Epidermal melanocyte (primary cell): ENCODE results near the gene CABP4.
A peak's percentile ranks its signal among the peaks of the same experiment; 100 is the strongest.
"Not testable (repeated sequence)": the region's sequence is repeated elsewhere in the genome, so short reads cannot be mapped to it uniquely, and the experiment has no call there.

ENCODE experiments used
- DNase-seq: peaks from one replicate; pipeline ENCODE4 v3.0.0; 2011; ENCODE audit warnings: low spot score; ENCODE audit not compliant: insufficient read length

Gene CABP4

GRCh38 chr11:67453816-67454732, 1.1 kb upstream of the CABP4 start:
- no peak for DNase-seq

- no peak for DNase-seq
These were observed 1.0 kb downstream of the CABP4 start for GRCh38 chr11:67456068-67456705.

GRCh38 chr11:67457453-67457852, 2.3 kb downstream of the CABP4 start:
- DNase-seq: no peak

GRCh38 chr11:67458266-67458665, 3.1 kb downstream of the CABP4 start:
- DNase-seq: no peak

- no peak for DNase-seq
These were observed 8.0 kb downstream of the CABP4 start for GRCh38 chr11:67463186-67463585.

- no peak for DNase-seq
These were observed 8.7 kb downstream of the CABP4 start for GRCh38 chr11:67463680-67464410.

GRCh38 chr11:67464411-67465188, 9.4 kb downstream of the CABP4 start:
- peak; percentile 78 for DNase-seq

- DNase-seq: no peak
These were observed 10.0 kb downstream of the CABP4 start for GRCh38 chr11:67465189-67465510.

- not testable (repeated sequence) for DNase-seq
These were observed 10.4 kb downstream of the CABP4 start for GRCh38 chr11:67465530-67465929.

GRCh38 chr11:67466367-67466766, 11.2 kb downstream of the CABP4 start:
- DNase-seq: no peak

GRCh38 chr11:67466962-67467771, 12.0 kb downstream of the CABP4 start:
- DNase-seq: no peak

GRCh38 chr11:67468056-67468455, 12.9 kb downstream of the CABP4 start:
- no peak for DNase-seq

GRCh38 chr11:67468456-67468758, 13.3 kb downstream of the CABP4 start:
- DNase-seq: no peak

GRCh38 chr11:67468759-67469507, 13.8 kb downstream of the CABP4 start, which contains the start of gene TMEM134:
TSS of gene TMEM134 (minus strand) at chr11:67469251. CDS start at chr11:67469192, 59 bp downstream.
- DNase-seq: peak; percentile 94

- DNase-seq: no peak
These were observed 14.3 kb downstream of the CABP4 start for GRCh38 chr11:67469508-67469811.

- DNase-seq: no peak
These were observed 15.3 kb downstream of the CABP4 start for GRCh38 chr11:67470337-67471002.

GRCh38 chr11:67472882-67473281, 17.7 kb downstream of the CABP4 start:
- no peak for DNase-seq

GRCh38 chr11:67476692-67477091, 21.5 kb downstream of the CABP4 start:
- not testable (repeated sequence) for DNase-seq

GRCh38 chr11:67477344-67478050, 22.3 kb downstream of the CABP4 start:
- not testable (repeated sequence) for DNase-seq
